ENCODE results near the gene NEK11. TPM values are rescaled to one million over a fixed set of nuclear protein-coding genes. Genes with fewer than 3 reads are reported as not detected.

The NEK11 gene
- total RNA-seq, 4 donors from 2014 or later = 1.6 to 8.5 (median 3.4) TPM

DNA sequence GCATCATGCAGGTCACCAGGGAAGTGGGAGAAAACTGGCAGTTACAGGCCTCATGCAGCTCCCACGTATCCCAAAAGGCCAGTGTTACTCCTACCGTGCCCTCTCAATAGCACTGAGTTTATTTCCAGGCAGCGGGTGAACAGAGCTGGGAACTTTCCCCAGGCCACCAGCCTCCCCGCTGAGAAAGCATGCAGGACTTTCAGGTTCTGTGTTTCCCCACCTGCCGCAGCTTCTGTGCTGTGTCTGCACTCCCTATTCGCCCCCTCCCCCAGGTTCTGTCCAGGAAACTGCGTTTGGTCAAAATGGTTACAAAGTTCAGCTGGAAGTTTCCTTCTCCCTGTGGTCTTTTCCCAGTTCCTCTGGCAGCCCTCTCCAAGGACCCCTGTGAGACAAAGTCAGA is 21.4 kb downstream of the NEK11 start:
- Histone ChIP-seq H3K4me3 (no peak overlapping the region), H3K4me1 (no peaks in the 10 kb centered on the region), H3K27ac (no peak overlapping the region), H3K27me3 (no peaks in the 10 kb centered on the region), H3K9me3 (no peaks in the 10 kb centered on the region), H3K36me3 (no peaks in the 10 kb centered on the region)
- intact Hi-C loops (cut with DNase I) = no loop called here
- no peak for DNase-seq
- TF ChIP-seq, protein P1, sequence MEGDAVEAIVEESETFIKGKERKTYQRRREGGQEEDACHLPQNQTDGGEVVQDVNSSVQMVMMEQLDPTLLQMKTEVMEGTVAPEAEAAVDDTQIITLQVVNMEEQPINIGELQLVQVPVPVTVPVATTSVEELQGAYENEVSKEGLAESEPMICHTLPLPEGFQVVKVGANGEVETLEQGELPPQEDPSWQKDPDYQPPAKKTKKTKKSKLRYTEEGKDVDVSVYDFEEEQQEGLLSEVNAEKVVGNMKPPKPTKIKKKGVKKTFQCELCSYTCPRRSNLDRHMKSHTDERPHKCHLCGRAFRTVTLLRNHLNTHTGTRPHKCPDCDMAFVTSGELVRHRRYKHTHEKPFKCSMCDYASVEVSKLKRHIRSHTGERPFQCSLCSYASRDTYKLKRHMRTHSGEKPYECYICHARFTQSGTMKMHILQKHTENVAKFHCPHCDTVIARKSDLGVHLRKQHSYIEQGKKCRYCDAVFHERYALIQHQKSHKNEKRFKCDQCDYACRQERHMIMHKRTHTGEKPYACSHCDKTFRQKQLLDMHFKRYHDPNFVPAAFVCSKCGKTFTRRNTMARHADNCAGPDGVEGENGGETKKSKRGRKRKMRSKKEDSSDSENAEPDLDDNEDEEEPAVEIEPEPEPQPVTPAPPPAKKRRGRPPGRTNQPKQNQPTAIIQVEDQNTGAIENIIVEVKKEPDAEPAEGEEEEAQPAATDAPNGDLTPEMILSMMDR (IDR thresholded peaks at IDR 0.05) = no peak
- no peak for TF ChIP-seq POLR2A (IDR thresholded peaks at IDR 0.05)
- WGBS, 2 donors = 90 to 94% methylated on average over 5 to 7 of the region's 7 CpGs

DNA sequence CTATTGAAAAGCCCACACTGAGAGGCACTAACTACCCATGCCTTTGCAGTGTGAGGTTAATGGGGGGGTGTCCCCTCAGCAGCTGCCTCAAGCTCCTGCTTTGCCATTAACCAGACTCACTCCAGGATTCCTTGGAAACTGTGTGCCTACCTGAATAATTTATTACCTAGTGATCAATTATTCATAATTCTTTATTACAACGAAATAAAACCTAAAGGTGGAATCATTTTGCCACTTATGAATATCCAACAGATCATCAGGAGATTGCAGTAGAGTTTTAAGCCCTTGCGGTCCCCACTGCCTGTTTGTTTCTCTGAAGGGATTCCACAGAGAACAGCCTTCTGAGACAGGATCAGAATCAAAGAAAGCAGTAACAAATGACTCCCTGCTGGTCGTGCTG is 23.3 kb downstream of the NEK11 start:
- no peaks in the 10 kb centered on the region for H3K4me1 ChIP-seq
- DNase-seq = no peak
- TF ChIP-seq, protein P1 (IDR thresholded peaks at IDR 0.05) = no peak
- TF ChIP-seq POLR2A (IDR thresholded peaks at IDR 0.05) = no peak
- H3K36me3 ChIP-seq = no peaks in the 10 kb centered on the region
- H3K4me3 ChIP-seq = no peak overlapping the region
- WGBS, 2 donors = 65 to 75% methylated on average over 3 of the region's 3 CpGs
- no peaks in the 10 kb centered on the region for H3K9me3 ChIP-seq
- H3K27me3 ChIP-seq = no peaks in the 10 kb centered on the region
- intact Hi-C loops (cut with DNase I) = no loop called here
- H3K27ac ChIP-seq = no peak overlapping the region

DNA sequence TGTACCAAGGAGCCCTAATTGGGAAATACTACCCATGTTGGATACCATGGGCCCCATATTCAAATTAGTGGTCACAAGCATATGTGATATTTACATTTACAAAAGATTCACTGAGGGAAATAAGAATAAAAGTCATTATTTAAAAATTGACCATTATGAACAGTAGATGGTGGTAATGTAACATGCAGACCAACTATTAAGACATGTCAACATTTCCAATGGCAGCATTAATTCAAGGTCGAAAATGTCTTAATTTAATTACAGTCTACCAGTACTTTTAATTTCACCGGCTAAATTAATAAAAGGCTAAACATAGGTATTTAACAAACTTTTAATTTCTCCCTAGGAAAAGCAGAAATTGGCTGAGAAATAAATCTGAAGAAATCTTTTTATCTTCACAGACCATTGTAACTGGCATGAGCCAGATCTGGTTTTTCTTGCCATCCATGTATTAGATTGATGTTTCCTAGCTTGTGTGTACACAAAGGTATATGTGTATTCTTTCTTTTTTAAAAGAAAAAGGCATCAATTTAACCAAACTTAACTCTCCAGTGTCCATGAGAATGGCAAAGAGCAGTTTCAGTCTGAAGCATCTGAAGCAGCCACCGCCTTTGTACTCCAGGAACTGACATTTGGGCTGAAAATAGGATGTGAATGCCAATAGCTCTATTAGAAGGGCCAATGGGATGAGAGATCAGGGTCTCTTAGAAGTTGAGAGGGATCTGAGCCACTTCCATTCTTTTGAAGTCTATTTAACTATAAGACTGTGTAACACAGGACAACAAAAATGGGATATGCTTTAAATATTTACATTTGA is 26.6 kb downstream of the NEK11 start:
- TF ChIP-seq POLR2A (IDR thresholded peaks at IDR 0.05) = no peak
- TF ChIP-seq, protein P1 (IDR thresholded peaks at IDR 0.05) = peak in 2 of 6 experiments; percentile 13 to 20
- no peaks in the 10 kb centered on the region for H3K27me3 ChIP-seq
- no peaks in the 10 kb centered on the region for H3K36me3 ChIP-seq
- H3K27ac ChIP-seq = no peak overlapping the region
- no peak for DNase-seq
- intact Hi-C loops (cut with DNase I) = no loop called here
- H3K4me3 ChIP-seq = no peak overlapping the region
- 61 to 78% methylated on average over 3 of the region's 3 CpGs for WGBS, 2 donors
- H3K4me1 ChIP-seq = no peaks in the 10 kb centered on the region
- H3K9me3 ChIP-seq = no peaks in the 10 kb centered on the region

DNA sequence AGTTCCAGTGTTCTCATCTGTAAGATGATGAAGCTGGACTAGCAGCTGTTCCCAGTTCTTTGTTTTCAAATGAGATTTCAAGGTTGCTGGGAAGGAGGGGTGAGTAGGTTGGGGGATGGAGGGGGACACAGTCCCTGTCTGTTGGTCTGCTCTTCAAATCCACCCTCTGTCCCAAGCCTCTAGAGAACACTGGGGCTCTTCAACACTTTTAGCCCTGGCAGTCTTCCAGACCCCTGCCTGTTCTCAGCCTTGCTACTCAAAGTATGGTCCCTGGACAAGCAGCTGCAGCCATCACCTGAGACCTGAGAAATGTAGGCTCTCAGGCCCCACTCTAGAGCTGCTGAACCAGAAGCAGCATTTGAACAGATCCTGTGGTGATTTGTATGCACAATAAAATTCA is 41.3 kb downstream of the NEK11 start:
- no peaks in the 10 kb centered on the region for H3K4me1 ChIP-seq
- no peaks in the 10 kb centered on the region for H3K9me3 ChIP-seq
- H3K27ac ChIP-seq = no peak overlapping the region
- H3K4me3 ChIP-seq = no peak overlapping the region
- no peaks in the 10 kb centered on the region for H3K27me3 ChIP-seq
- intact Hi-C loops (cut with DNase I) = no loop called here
- TF ChIP-seq, protein P1 (IDR thresholded peaks at IDR 0.05) = no peak
- no peak for TF ChIP-seq POLR2A (IDR thresholded peaks at IDR 0.05)
- H3K36me3 ChIP-seq = no peaks in the 10 kb centered on the region
- DNase-seq = no peak

DNA sequence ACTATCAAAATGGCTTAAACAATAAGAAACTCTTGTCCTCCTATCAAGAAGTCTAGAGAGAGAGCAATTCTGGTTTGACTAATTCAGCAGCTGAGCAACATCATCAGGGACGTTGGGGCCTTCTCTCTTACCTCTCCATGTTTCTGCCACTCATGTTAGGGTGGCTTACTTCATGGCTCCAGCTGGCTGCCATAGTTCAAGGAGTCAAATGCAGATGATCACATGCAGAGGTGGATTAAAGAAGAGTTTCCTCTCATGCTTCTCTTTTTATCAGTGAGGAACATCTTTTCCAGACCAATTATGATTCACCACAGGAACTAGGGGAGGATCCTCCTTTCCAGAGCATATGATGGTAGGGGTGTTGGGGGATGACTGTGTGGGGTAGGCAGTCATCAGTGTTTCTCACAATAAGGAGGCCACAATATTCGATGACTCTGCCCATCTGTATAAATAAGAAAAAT is 45.5 kb downstream of the NEK11 start:
- H3K27ac ChIP-seq = no peak overlapping the region
- TF ChIP-seq POLR2A (IDR thresholded peaks at IDR 0.05) = no peak
- TF ChIP-seq, protein P1 (IDR thresholded peaks at IDR 0.05) = no peak
- intact Hi-C loops (cut with DNase I) = no loop called here
- no peaks in the 10 kb centered on the region for H3K27me3 ChIP-seq
- DNase-seq = no peak
- H3K4me1 ChIP-seq = no peaks in the 10 kb centered on the region
- WGBS, 2 donors = 60 to 64% methylated on average over 2 of the region's 2 CpGs
- H3K9me3 ChIP-seq = no peaks in the 10 kb centered on the region
- no peak overlapping the region for H3K4me3 ChIP-seq
- H3K36me3 ChIP-seq = no peaks in the 10 kb centered on the region
